KMS-11 (cell line): ENCODE data around the gene PPP2R5D.

Experiments
- H2AFZ ChIP-seq: fragments of 200-600 bp; sonication (generic); 2 replicates; pipeline ENCODE4 v1.6.1; 2016; ENCODE audit warnings: antibody characterized with exemption, mixed run types, low read depth
- H3K27ac ChIP-seq: fragments of 200-600 bp; sonication (generic); 2 replicates; pipeline ENCODE4 v1.6.1; 2016; ENCODE audit warnings: mild to moderate bottlenecking, mixed run types
- H3K27me3 ChIP-seq: fragments of 200-600 bp; sonication (generic); 2 replicates; pipeline ENCODE4 v1.6.1; 2017; ENCODE audit warnings: mild to moderate bottlenecking, low read depth, mixed run types, moderate library complexity; ENCODE audit not compliant: insufficient read depth
- H3K36me3 ChIP-seq: fragments of 200-600 bp; sonication (generic); 2 replicates; pipeline ENCODE4 v1.6.1; 2017; ENCODE audit warnings: mild to moderate bottlenecking, mixed run types; ENCODE audit not compliant: insufficient read depth
- H3K4me1 ChIP-seq: fragments of 200-600 bp; sonication (generic); 2 replicates; pipeline ENCODE4 v1.6.1; 2016; ENCODE audit warnings: mild to moderate bottlenecking, low read depth, mixed run types; ENCODE audit not compliant: poor library complexity, severe bottlenecking
- H3K4me2 ChIP-seq: fragments of 200-600 bp; sonication (generic); 2 replicates; pipeline ENCODE4 v1.7.0; 2016; ENCODE audit warnings: mild to moderate bottlenecking, mixed run types
- H3K4me3 ChIP-seq: fragments of 200-600 bp; sonication (generic); IDR thresholded peaks from 2 replicates; pipeline ENCODE4 v1.6.1; 2017; ENCODE audit warnings: low read depth, low read length, mixed read lengths; ENCODE audit not compliant: insufficient read depth
- H3K79me2 ChIP-seq: fragments of 200-600 bp; sonication (generic); 2 replicates; pipeline ENCODE4 v1.6.1; 2016; ENCODE audit warnings: low read depth, mixed run types; ENCODE audit not compliant: insufficient read depth
- H3K9ac ChIP-seq: fragments of 200-600 bp; sonication (generic); 2 replicates; pipeline ENCODE4 v1.6.1; 2016; ENCODE audit warnings: mild to moderate bottlenecking, mixed run types
- H4K20me1 ChIP-seq: fragments of 200-600 bp; sonication (generic); 2 replicates; pipeline ENCODE4 v1.6.1; 2016; ENCODE audit warnings: mild to moderate bottlenecking, mixed run types; ENCODE audit not compliant: insufficient read depth
- CTCF ChIP-seq: fragments of 200-600 bp; sonication (generic); conservative IDR thresholded peaks from 2 replicates; pipeline ENCODE4 v1.6.1; 2017; ENCODE audit warnings: low read depth, mild to moderate bottlenecking, antibody characterized with exemption, low read length, moderate library complexity, mixed read lengths

Gene PPP2R5D

GRCh38 chr6:42969934-42970333 is 14.4 kb upstream of the PPP2R5D start:
- H3K9ac ChIP-seq, result no peak overlapping the region

GRCh38 chr6:42970871-42971612 is 13.3 kb upstream of the PPP2R5D start:
- H3K4me3 ChIP-seq, result no peak overlapping the region
- no peaks in the 10 kb centered on the region for H3K36me3 ChIP-seq
- H3K79me2 ChIP-seq, result no peaks in the 10 kb centered on the region
- no peak overlapping the region for H3K27ac ChIP-seq
- no peaks in the 10 kb centered on the region for H3K4me1 ChIP-seq
- TF ChIP-seq CTCF, result no peak
- no peak overlapping the region for H3K4me2 ChIP-seq
- H2AFZ ChIP-seq, result no peak overlapping the region
- no peaks in the 10 kb centered on the region for H3K27me3 ChIP-seq
- no peaks in the 10 kb centered on the region for H4K20me1 ChIP-seq
- H3K9ac ChIP-seq, result no peak overlapping the region

More at GRCh38 chr6:42969934-42970333, 14.4 kb upstream of the PPP2R5D start:
- Histone ChIP-seq H3K4me1 (no peaks in the 10 kb centered on the region), H3K27ac (no peak overlapping the region), H3K27me3 (no peaks in the 10 kb centered on the region), H3K4me3 (no peak overlapping the region), H3K79me2 (no peaks in the 10 kb centered on the region), H3K36me3 (no peaks in the 10 kb centered on the region), H4K20me1 (no peaks in the 10 kb centered on the region), H3K4me2 (no peak overlapping the region), H2AFZ (no peak overlapping the region)
- TF ChIP-seq CTCF, result no peak

GRCh38 chr6:42971746-42972327 is 12.5 kb upstream of the PPP2R5D start:
- no peaks in the 10 kb centered on the region for H3K36me3 ChIP-seq
- H3K27ac ChIP-seq, result no peak overlapping the region
- no peaks in the 10 kb centered on the region for H3K27me3 ChIP-seq
- H2AFZ ChIP-seq, result no peak overlapping the region
- no peak overlapping the region for H3K4me2 ChIP-seq
- no peak overlapping the region for H3K4me3 ChIP-seq
- no peaks in the 10 kb centered on the region for H3K79me2 ChIP-seq
- no peak overlapping the region for H3K9ac ChIP-seq
- TF ChIP-seq CTCF, result no peak
- no peaks in the 10 kb centered on the region for H3K4me1 ChIP-seq
- no peaks in the 10 kb centered on the region for H4K20me1 ChIP-seq

GRCh38 chr6:42973926-42974325 is 10.4 kb upstream of the PPP2R5D start:
- TF ChIP-seq CTCF, result no peak
- Histone ChIP-seq H3K4me1 (peaks cover 9% of the 10 kb centered on the region), H3K27ac (no peak overlapping the region), H3K36me3 (no peaks in the 10 kb centered on the region), H3K9ac (no peak overlapping the region), H3K79me2 (peaks cover 11% of the 10 kb centered on the region), H3K4me2 (no peak overlapping the region), H4K20me1 (no peaks in the 10 kb centered on the region), H3K27me3 (no peaks in the 10 kb centered on the region), H2AFZ (no peak overlapping the region), H3K4me3 (no peak overlapping the region)
